Fibroblast of skin of back (primary cell): Measurements from ENCODE around the gene ZNF775.

Source experiments
- DNase-seq: peaks from one replicate; pipeline ENCODE4 v3.0.0-alpha.2; 2013

ZNF775 gene

GRCh38 chr7:150415161-150416153, 36.3 kb downstream of the ZNF775 start:
- DNase-seq = no peak

- no peak for DNase-seq
Observed at GRCh38 chr7:150417239-150417638, 38.1 kb downstream of the ZNF775 start.

GRCh38 chr7:150417863-150418262, 38.7 kb downstream of the ZNF775 start:
- DNase-seq = no peak

- no peak for DNase-seq
Observed at GRCh38 chr7:150420242-150420641, 41.1 kb downstream of the ZNF775 start.

- peak; percentile 67 for DNase-seq
Observed at GRCh38 chr7:150420987-150421674, 42.0 kb downstream of the ZNF775 start.

GRCh38 chr7:150421831-150422230, 42.7 kb downstream of the ZNF775 start:
- no peak for DNase-seq

GRCh38 chr7:150425670-150426069, 46.5 kb downstream of the ZNF775 start:
- no peak for DNase-seq

- peak; percentile 87 for DNase-seq
Observed at GRCh38 chr7:150428671-150429451, 49.7 kb downstream of the ZNF775 start.

GRCh38 chr7:150429699-150430098, 50.6 kb downstream of the ZNF775 start:
- DNase-seq = no peak

GRCh38 chr7:150430465-150431085, 51.4 kb downstream of the ZNF775 start:
- no peak for DNase-seq

- DNase-seq = no peak
Observed at GRCh38 chr7:150431839-150432658, 52.9 kb downstream of the ZNF775 start.

GRCh38 chr7:150432915-150433892, 54.1 kb downstream of the ZNF775 start:
- no peak for DNase-seq

- DNase-seq = no peak
Observed at GRCh38 chr7:150434240-150434639, 55.1 kb downstream of the ZNF775 start.

- no peak for DNase-seq
Observed at GRCh38 chr7:150435047-150435389, 55.9 kb downstream of the ZNF775 start.

GRCh38 chr7:150435390-150436073, 56.4 kb downstream of the ZNF775 start:
- DNase-seq = no peak

- peak; percentile 30 for DNase-seq
Observed at GRCh38 chr7:150439967-150440366, 60.8 kb downstream of the ZNF775 start.

- DNase-seq = no peak
Observed at GRCh38 chr7:150441524-150441923, 62.4 kb downstream of the ZNF775 start.

GRCh38 chr7:150442811-150443210, 63.7 kb downstream of the ZNF775 start:
- DNase-seq = no peak

- DNase-seq = no peak
Observed at GRCh38 chr7:150443793-150444540, 64.8 kb downstream of the ZNF775 start.
